Tibial nerve (tissue), 4 donors: ENCODE measurements around the gene PPARGC1A.

Source experiments
- CTCF ChIP-seq, 5 experiments: fragments of 200-600 bp in 3 of 5; fragments of 450-650 bp in 2 of 5; sonication (generic) in 3 of 5; IDR thresholded peaks; one replicate each; pipeline ENCODE4 v1.5.1; 2016 to 2019; ENCODE audit warnings: antibody characterized with exemption in 5 of 5, mild to moderate bottlenecking in 3 of 5, moderate library complexity in 2 of 5
- EP300 ChIP-seq, 2 donors: sonication (generic); formaldehyde crosslinking; IDR thresholded peaks; one replicate each; pipeline ENCODE4 v1.6.1; 2017; ENCODE audit warnings: antibody characterized with exemption in 2 of 2, mild to moderate bottlenecking in 1 of 2
- POLR2A ChIP-seq, 2 donors: fragments of 450-650 bp; IDR thresholded peaks; one replicate each; pipeline ENCODE4 v1.6.1; 2017; ENCODE audit warnings: antibody characterized with exemption in 2 of 2, mild to moderate bottlenecking in 2 of 2, moderate library complexity in 2 of 2

- TF ChIP-seq CTCF (IDR thresholded peaks at IDR 0.05) = no peak
- TF ChIP-seq EP300 (IDR thresholded peaks at IDR 0.05) = no peak
- TF ChIP-seq POLR2A (IDR thresholded peaks at IDR 0.05) = no peak
Measured at GRCh38 chr4:23929248-23929647, 39.4 kb upstream of the PPARGC1A start.
